DMS 273 treated with DMSO at 0.1 percent for 48 hours (cell line): Measurements from ENCODE around the gene SLC15A4.
"Not testable (repeated sequence)": the region's sequence is repeated elsewhere in the genome, so short reads cannot be mapped to it uniquely, and the experiment has no call there.

Experiments
- DNase-seq: peaks from one replicate; lab custom pipeline; 2025; lab: John Stamatoyannopoulos, UW

SLC15A4 gene

GRCh38 chr12:128844031-128844635 lies 20.4 kb upstream of the SLC15A4 start:
- no peak for DNase-seq

DNA sequence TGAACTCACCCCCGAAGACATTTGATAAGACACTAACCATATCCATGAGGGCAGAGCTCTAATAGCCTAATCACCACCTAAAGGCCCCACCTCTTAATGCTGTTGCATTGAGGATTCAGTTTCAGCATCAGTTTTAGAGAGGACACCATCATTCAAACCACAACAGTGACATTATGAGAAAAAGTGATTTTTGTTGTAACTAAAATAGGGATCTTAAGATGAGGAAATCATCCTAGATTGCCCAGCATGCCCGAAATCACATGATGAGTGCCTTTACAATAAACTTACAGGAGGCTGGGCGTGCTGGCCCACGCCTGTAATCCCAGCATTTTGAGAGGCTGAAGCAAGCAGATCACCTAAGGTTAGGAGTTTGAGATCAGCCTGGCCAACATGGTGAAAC lies 19.8 kb upstream of the SLC15A4 start:
- DNase-seq, result no peak

DNA sequence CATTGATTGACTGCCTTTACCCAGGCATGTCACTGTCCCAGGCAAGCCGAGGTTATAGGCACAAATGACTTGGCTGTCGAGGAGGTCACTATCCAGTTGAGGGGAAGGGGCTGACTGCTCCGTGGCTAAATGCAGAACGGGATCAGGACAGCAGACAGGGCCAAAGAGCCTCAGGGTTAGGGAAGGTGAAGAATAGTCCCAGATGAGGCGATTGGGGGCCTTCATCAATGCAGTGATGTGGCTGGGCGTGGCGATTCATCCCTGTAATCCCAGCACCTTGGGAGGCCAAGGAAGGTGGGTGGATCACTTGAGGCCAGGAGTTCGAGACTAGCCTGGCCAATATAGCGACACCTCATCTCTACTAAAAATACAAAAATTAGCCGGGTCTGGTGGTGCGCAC lies 18.8 kb upstream of the SLC15A4 start:
- no peak for DNase-seq

- DNase-seq, result no peak
Measured at GRCh38 chr12:128840862-128841468, 17.2 kb upstream of the SLC15A4 start.

DNA sequence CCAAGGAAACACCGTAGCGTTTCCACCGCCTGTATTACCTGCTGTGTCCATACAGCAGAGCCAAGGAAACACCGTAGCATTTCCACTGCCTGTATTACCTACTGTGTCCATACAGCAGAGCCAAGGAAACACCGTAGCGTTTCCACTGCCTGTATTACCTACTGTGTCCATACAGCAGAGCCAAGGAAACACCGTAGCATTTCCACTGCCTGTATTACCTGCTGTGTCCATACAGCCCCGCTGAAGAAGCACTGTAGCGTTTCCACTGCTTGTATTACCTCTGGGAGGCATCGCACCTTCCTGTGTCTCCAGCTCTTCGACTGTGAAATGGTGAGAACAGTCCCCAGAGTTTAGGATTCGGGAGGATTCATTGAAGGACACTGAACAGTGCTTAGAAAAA lies 16.1 kb upstream of the SLC15A4 start:
- not testable (repeated sequence) for DNase-seq

DNA sequence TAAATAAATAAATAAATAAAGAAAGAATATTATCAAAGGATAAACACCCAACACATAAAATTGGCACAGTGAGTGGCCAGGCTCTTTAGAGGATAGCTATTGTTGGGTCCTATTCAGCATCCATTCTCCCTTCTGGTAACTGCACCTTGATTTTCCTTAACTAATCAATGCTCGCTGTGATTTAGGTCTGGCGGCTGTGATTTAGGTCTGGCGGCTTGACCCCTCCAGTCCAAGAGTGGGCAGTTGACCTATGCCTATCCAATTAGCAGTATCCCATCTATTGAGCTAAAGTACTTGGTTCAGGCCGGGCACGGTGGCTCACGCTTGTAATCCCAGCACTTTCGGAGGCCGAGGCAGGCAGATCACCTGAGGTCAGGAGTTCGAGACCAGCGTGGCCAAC lies 9.7 kb upstream of the SLC15A4 start:
- no peak for DNase-seq

GRCh38 chr12:128830505-128830893 lies 6.7 kb upstream of the SLC15A4 start:
- DNase-seq, result no peak

DNA sequence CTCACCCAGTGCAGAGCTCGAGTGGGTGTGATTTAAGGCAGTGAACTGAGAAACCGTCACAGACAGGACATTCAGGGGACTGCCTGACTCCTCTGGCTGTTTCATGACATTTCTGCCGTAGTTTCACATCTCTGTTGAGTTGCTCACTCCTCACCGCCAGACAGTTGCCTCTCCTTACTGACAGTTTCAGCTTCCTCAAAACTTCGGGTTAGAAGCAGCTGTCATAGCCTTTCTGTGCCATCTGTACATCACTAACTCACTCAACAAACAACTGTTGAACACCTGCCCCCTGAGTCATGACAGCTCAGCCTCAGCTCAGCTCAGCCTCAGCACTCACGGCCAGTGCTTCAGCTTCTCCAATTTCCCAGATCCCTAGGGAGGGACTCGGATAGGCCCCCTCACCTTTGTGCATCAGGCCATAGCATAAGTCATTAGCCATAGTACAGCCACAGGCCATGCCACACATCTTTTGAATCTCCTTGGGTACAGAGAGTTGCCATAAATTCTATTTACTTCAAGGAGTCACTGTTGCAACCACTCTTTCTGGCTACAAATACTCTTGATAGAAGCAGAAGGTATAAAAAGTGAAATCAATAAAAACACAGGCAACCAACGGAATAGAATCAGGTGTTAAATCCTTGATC lies 6.2 kb upstream of the SLC15A4 start:
- no peak for DNase-seq

- DNase-seq, result no peak
Measured at GRCh38 chr12:128827724-128828123, 4.0 kb upstream of the SLC15A4 start.

DNA sequence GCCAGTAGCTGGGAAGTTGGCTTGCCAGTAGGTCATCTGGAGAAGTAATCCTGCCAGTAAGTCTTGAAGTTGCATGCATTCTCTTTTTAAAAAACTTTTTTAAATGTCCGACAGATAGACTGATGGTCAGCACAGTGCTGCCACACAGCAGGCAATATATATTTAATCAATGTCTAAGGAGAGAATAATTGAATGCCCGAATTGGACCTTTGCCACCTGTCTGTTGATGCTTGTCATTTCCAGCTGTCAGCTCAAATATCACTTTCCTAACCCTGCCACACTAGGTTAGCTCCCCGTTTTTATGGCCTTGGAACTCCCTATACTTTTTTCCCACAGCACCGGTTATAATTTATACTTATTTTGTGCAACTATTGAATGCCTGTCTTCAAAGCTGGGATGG lies 2.1 kb upstream of the SLC15A4 start:
- no peak for DNase-seq

DNA sequence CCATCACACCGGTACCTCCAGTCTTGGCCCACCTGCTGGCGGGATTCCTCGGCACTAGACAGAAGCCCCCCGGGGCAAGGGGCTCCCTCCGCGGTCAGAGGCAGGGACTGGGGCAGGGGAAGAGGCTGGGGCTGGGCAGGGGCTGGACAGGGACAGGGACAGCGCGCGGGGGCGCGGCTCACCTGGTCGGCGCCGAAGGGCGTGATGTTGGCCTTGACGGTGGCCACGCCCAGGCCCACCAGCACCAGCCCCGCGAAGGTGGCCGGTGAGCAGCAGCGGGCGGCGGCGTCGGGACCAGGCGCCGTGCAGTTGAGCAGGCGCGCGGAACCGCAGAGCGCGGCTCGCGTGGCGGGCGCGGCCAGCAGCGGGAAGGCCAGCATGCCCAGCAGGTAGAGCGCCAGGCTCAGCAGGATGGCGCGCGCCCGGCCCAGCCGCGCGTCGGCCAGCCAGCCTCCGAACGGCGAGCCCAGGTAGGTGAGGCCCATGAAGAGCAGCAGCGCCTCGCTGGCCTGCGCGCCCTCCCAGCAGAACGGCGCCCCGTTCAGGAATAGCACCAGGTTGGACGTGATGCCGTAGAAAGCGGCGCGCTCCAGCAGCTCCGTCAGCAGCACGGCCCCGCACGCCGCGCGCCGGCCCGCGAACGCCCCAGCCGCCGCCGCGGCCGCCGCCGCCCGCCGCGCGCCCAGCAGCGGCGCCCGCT lies 392 bp downstream of the SLC15A4 start:
- no peak for DNase-seq

- DNase-seq, result no peak
Measured at GRCh38 chr12:128820723-128821432, 2.9 kb downstream of the SLC15A4 start.

DNA sequence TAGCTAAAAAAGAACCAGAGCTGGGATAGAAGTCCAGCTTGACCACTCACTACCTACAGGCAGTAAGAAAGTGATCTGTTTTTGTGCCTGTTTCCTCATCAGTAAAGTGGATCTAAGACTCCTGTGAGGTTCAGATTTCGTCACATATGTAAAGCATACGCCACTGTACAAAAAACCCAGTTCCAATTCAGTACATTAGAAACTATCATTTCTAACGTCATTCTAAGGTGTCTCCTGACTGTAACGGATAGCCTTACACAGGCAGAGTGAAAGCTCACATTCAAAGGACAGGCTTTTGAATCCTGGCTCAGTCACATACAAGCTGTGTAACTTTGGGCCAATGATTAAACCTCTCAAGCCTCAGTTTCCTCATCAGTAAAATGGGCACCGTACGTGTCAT lies 3.5 kb downstream of the SLC15A4 start:
- DNase-seq, result no peak

DNA sequence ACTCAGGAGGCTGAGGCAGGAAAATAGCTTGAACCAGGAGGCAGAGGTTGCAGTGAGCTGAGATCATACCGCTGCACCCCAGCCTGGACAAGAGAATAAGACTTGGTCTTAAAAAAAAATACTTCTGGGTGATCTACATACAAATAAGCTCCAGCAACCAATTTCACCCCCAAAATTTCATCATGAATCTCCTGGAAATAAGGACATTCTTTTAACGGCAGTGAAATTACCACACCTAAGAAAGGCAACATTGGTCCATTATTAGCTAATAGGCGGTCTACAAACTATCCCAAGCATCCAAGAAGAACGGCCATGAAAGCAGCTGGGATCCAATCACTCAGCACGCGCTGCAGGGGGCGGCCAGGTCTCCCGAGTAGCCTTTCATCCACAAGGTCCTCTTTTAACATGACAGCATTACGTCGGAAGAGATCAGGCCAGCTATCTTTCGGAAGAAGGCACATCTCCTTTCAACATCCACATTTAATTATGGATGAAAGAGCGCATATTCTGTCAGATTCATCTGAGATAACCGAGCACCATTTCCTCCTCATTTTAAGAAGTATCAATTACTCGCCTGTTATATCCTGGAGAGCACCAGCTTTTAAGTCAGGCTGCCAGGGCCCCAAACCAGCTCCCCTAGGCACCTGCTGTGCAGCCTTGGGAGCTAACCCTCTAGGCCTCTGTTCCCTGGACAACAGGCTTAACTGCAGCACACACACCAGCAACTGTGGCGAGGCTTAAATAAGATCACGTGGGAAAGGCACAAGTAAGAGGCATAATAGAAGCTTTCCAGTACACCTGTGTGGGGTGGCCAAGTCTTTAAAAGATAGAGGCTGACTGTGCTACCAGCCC lies 4.2 kb downstream of the SLC15A4 start:
- DNase-seq, result no peak

- DNase-seq, result no peak
Measured at GRCh38 chr12:128818065-128819022, 5.4 kb downstream of the SLC15A4 start.

GRCh38 chr12:128817111-128818015 lies 6.4 kb downstream of the SLC15A4 start:
- DNase-seq, result no peak

DNA sequence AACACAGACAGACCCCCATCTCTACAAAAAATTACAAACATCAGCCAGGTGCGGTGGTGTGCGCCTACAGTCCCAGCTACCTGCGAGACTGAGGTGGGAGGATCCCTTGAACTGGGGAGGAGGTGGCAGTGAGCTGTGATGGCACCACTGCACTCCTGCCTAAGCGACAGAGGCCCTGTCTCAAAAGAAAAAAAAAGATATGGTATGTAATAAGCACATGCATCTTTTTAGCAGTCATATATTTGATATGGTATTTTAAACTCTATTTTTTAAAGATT lies 7.2 kb downstream of the SLC15A4 start:
- DNase-seq, result no peak

- no peak for DNase-seq
Measured at GRCh38 chr12:128815779-128816642, 7.7 kb downstream of the SLC15A4 start.
